H1 (cell line): ENCODE measurements around the gene CFAP61. TPM values are rescaled to one million over a fixed set of nuclear protein-coding genes. Genes with fewer than 3 reads are reported as not detected.

Experiments used
- CTCF ChIA-PET: fragments of 300-600 bp; sonication (Branson Sonifier 250); formaldehyde crosslinking; loops from one replicate; lab custom pipeline; 2021; ENCODE audit not compliant: partially characterized antibody; lab: Charles Lee
- POLR2A ChIA-PET: fragments of 300-600 bp; sonication (Branson Sonifier 250); formaldehyde crosslinking; loops from one replicate; lab custom pipeline; 2021; ENCODE audit warnings: inconsistent platforms; ENCODE audit not compliant: partially characterized antibody; lab: Charles Lee
- DNase-seq, 2 experiments: peaks; one replicate each; pipeline versions ENCODE4 v3.0.0 to v3.0.0-alpha.2; 2010 to 2022; ENCODE audit warnings: low spot score in 2 of 2, low read depth in 1 of 2, mixed read lengths in 1 of 2
- FAIRE-seq: peaks from 2 replicates; lab custom pipeline; 2011; peaks lifted over from hg19 to GRCh38; lab: Jason Lieb, UNC
- H2AFZ ChIP-seq: 2 replicates; pipeline ENCODE4 v1.8.1; 2012; ENCODE audit warnings: low read length, inconsistent platforms
- H2AK5ac ChIP-seq: 2 replicates; pipeline ENCODE4 v1.6.1; 2013; ENCODE audit warnings: low read depth, low read length
- H2BK120ac ChIP-seq: replicated peaks from 2 replicates; pipeline ENCODE3; 2013; ENCODE audit warnings: low read depth, low read length, inconsistent platforms
- H2BK12ac ChIP-seq: 2 replicates; pipeline ENCODE4 v1.6.1; 2013; ENCODE audit warnings: low read depth, low read length
- H2BK15ac ChIP-seq: 2 replicates; pipeline ENCODE4 v1.6.1; 2013; ENCODE audit warnings: low read length
- H2BK20ac ChIP-seq: 2 replicates; pipeline ENCODE4 v1.6.1; 2013; ENCODE audit warnings: low read length
- H2BK5ac ChIP-seq: 2 replicates; pipeline ENCODE4 v1.6.1; 2013; ENCODE audit warnings: low read depth, low read length
- H3K14ac ChIP-seq: 2 replicates; pipeline ENCODE4 v1.6.1; 2013; ENCODE audit warnings: inconsistent platforms; ENCODE audit not compliant: insufficient read length
- H3K18ac ChIP-seq: 2 replicates; pipeline ENCODE4 v1.6.1; 2013; ENCODE audit warnings: low read length; ENCODE audit errors: extremely low read depth
- H3K23ac ChIP-seq: 2 replicates; pipeline ENCODE4 v1.6.1; 2013; ENCODE audit warnings: inconsistent platforms; ENCODE audit not compliant: insufficient read length
- H3K23me2 ChIP-seq: 2 replicates; pipeline ENCODE4 v1.6.1; 2013; ENCODE audit warnings: low read depth, low read length
- H3K27ac ChIP-seq: 2 replicates; pipeline ENCODE4 v1.6.1; 2011; ENCODE audit warnings: low read depth, low read length, inconsistent platforms
- H3K27me3 ChIP-seq, 4 experiments: replicated peaks in 1 of 4; 1 replicate in 1 of 4; 2 replicates in 3 of 4; pipeline versions ENCODE4 v1.6.1 to v1.8.1; 2011 to 2013; ENCODE audit warnings: low read length in 3 of 4, mild to moderate bottlenecking in 3 of 4, inconsistent platforms in 2 of 4, mixed read lengths in 2 of 4, moderate library complexity in 1 of 4; ENCODE audit not compliant: control insufficient read depth in 3 of 4, insufficient read depth in 3 of 4; ENCODE audit errors: extremely low read depth in 1 of 4
- H3K36me3 ChIP-seq, 4 experiments: 2 replicates each; pipeline versions ENCODE4 v1.6.1 to v1.8.1; 2011 to 2013; ENCODE audit warnings: mild to moderate bottlenecking in 4 of 4, low read length in 3 of 4, moderate library complexity in 2 of 4, control low read depth in 1 of 4, inconsistent platforms in 1 of 4; ENCODE audit not compliant: insufficient read depth in 4 of 4, control insufficient read depth in 2 of 4
- H3K4ac ChIP-seq: replicated peaks from 2 replicates; pipeline ENCODE3; 2013; ENCODE audit warnings: low read length, low read depth, mixed read lengths, inconsistent platforms; ENCODE audit not compliant: insufficient read length
- H3K4me1 ChIP-seq, 4 experiments: replicated peaks in 1 of 4; 1 replicate in 1 of 4; 2 replicates in 3 of 4; pipeline versions ENCODE4 v1.6.1 to v1.8.1; 2011 to 2013; ENCODE audit warnings: low read length in 3 of 4, inconsistent platforms in 2 of 4, mixed read lengths in 1 of 4; ENCODE audit not compliant: insufficient read depth in 4 of 4, control insufficient read depth in 3 of 4
- H3K4me2 ChIP-seq, 2 experiments: 2 replicates each; pipeline versions ENCODE4 v1.6.1 to v1.8.1; 2011 to 2013; ENCODE audit warnings: low read depth in 2 of 2, low read length in 2 of 2, control low read depth in 1 of 2, inconsistent platforms in 1 of 2, mild to moderate bottlenecking in 1 of 2; ENCODE audit not compliant: insufficient read depth in 1 of 2
- H3K4me3 ChIP-seq, 4 experiments: fragments of 200-600, 300-600 bp in 1 of 4; sonication (generic), shearing (Covaris generic), sonication (Bioruptor Twin) in 1 of 4; 2 replicates each; pipeline versions ENCODE4 v1.5.1 to v1.8.1; 2011 to 2016; ENCODE audit warnings: low read length in 4 of 4, low read depth in 3 of 4, control low read depth in 2 of 4, inconsistent platforms in 2 of 4, mild to moderate bottlenecking in 2 of 4, mixed read lengths in 1 of 4, moderate library complexity in 1 of 4; ENCODE audit not compliant: insufficient read depth in 2 of 4; ENCODE audit errors: extremely low read depth in 1 of 4
- H3K56ac ChIP-seq: replicated peaks from 2 replicates; pipeline ENCODE3; 2013; ENCODE audit warnings: low read depth, mild to moderate bottlenecking, mixed read lengths, low read length, inconsistent platforms; ENCODE audit not compliant: insufficient read length
- H3K79me1 ChIP-seq: 2 replicates; pipeline ENCODE4 v1.6.1; 2013; ENCODE audit warnings: low read depth, low read length, control low read depth
- H3K79me2 ChIP-seq, 2 experiments: 2 replicates each; pipeline versions ENCODE4 v1.6.1 to v1.8.1; 2012 to 2013; ENCODE audit warnings: low read length in 2 of 2, mild to moderate bottlenecking in 2 of 2, inconsistent platforms in 1 of 2; ENCODE audit not compliant: insufficient read depth in 2 of 2, control insufficient read depth in 1 of 2
- H3K9ac ChIP-seq, 4 experiments: replicated peaks in 1 of 4; 1 replicate in 1 of 4; 2 replicates in 3 of 4; pipeline versions ENCODE4 v1.6.1 to v1.8.1; 2011 to 2013; ENCODE audit warnings: low read depth in 3 of 4, low read length in 3 of 4, control low read depth in 2 of 4, mild to moderate bottlenecking in 2 of 4, moderate library complexity in 2 of 4, inconsistent platforms in 1 of 4; ENCODE audit errors: extremely low read depth in 1 of 4
- H3K9me3 ChIP-seq, 2 experiments: 2 replicates each; pipeline versions ENCODE4 v1.6.1 to v1.8.1; 2012 to 2013; ENCODE audit warnings: mild to moderate bottlenecking in 2 of 2, moderate library complexity in 2 of 2, control low read depth in 1 of 2, inconsistent platforms in 1 of 2, low read depth in 1 of 2, low read length in 1 of 2, mixed read lengths in 1 of 2; ENCODE audit not compliant: insufficient read depth in 2 of 2
- H4K20me1 ChIP-seq, 2 experiments: replicated peaks in 1 of 2; 2 replicates each; pipeline versions ENCODE3 to v1.8.1; 2011 to 2013; ENCODE audit warnings: inconsistent platforms in 2 of 2, low read length in 2 of 2, mild to moderate bottlenecking in 1 of 2; ENCODE audit not compliant: insufficient read depth in 2 of 2, control insufficient read depth in 1 of 2
- H4K5ac ChIP-seq: 2 replicates; pipeline ENCODE4 v1.6.1; 2013; ENCODE audit warnings: low read length, low read depth, mixed read lengths, inconsistent platforms; ENCODE audit not compliant: insufficient read length
- H4K8ac ChIP-seq: 2 replicates; pipeline ENCODE4 v1.8.0; 2013; ENCODE audit warnings: mild to moderate bottlenecking, moderate library complexity, low read length, inconsistent platforms; ENCODE audit not compliant: insufficient read depth; ENCODE audit errors: extremely low read depth
- H4K91ac ChIP-seq: replicated peaks from 2 replicates; pipeline ENCODE3; 2013; ENCODE audit warnings: low read length, mixed read lengths, inconsistent platforms; ENCODE audit not compliant: insufficient read length
- ATF2 ChIP-seq: IDR thresholded peaks from 2 replicates; pipeline ENCODE4 v1.6.1; 2012; ENCODE audit warnings: low read length, inconsistent platforms
- ATF3 ChIP-seq: IDR thresholded peaks from 2 replicates; pipeline ENCODE4 v1.6.1; 2011; ENCODE audit warnings: low read depth, mild to moderate bottlenecking, low read length; ENCODE audit not compliant: insufficient read depth
- RAD21 ChIP-seq, 2 experiments: IDR thresholded peaks in 1 of 2; conservative IDR thresholded peaks in 1 of 2; 2 replicates each; pipeline ENCODE4 v1.6.1; 2011; ENCODE audit warnings: low read depth in 2 of 2, low read length in 2 of 2, improper control_type of control experiment in 1 of 2, inconsistent platforms in 1 of 2, mild to moderate bottlenecking in 1 of 2, moderate library complexity in 1 of 2
- WGBS, 2 experiments: shearing (Covaris generic) in 1 of 2; methylation state at CpG; one replicate each; pipeline versions ENCODE4 v1.1.6 to v1.1.7; 2013 to 2015; ENCODE audit warnings: low lambda C conversion rate in 2 of 2, mixed read lengths in 2 of 2, inconsistent platforms in 1 of 2, low coverage in 1 of 2, missing lambda C conversion rate in 1 of 2; ENCODE audit not compliant: insufficient replicate concordance in 2 of 2, insufficient coverage in 1 of 2, insufficient read length in 1 of 2; ENCODE audit errors: extremely low coverage in 1 of 2, missing lambda C conversion rate in 1 of 2; 5-methylcytosine and 5-hydroxymethylcytosine counted together
- polyA plus RNA-seq, 7 experiments: library from polyadenylated mRNA; depleted of rRNA in 3 of 7; stranded (reverse) in 5 of 7; unstranded in 2 of 7; fragments of >200 nt in 5 of 7; fragments of 200-250 nt in 2 of 7; gene quantifications; 1 replicate in 5 of 7; 2 replicates in 1 of 7; 4 replicates in 1 of 7; pipeline versions ENCODE4 v1.2.1 to v1.2.3, GENCODE V29; 2011 to 2013; ENCODE audit warnings: missing spikeins in 2 of 7, mixed read lengths in 2 of 7
- total RNA-seq: library from RNA; stranded (reverse); fragmentation: NEBNext Ultra II Directional; extraction: Animal tissue kit (Norgen Biotek cat#: 25700); gene quantifications from 2 replicates; pipeline ENCODE4 v1.2.1, GENCODE V29; 2021

Gene CFAP61
- total and polyA plus RNA-seq, 2 of the 8 experiments (the other 6 are each of a cell fraction or from before 2014, with no cell fraction given), result 0.29 to 0.61 TPM

GRCh38 chr20:20359628-20360027 lies 307.3 kb downstream of the CFAP61 start:
- Histone ChIP-seq H2BK20ac (no peak overlapping the region), H3K4me2 (no peak overlapping the region), H2BK5ac (no peak overlapping the region), H3K18ac (no peak overlapping the region), H2BK12ac (no peak overlapping the region), H4K20me1 (peaks cover 0 to 2% of the 10 kb centered on the region in 2 experiments), H3K14ac (no peak overlapping the region), H2AFZ (no peak overlapping the region), H3K4ac (no peak overlapping the region), H3K4me1 (peaks cover 0 to 5% (median 2%) of the 10 kb centered on the region in 4 experiments; a peak in 3 of 7 replicates), H2BK15ac (no peak overlapping the region), H4K5ac (no peak overlapping the region), H3K9me3 (peaks cover 0 to 9% of the 10 kb centered on the region in 2 experiments; a peak in 2 of 4 replicates), H3K27ac (no peak overlapping the region), H2BK120ac (no peak overlapping the region), H3K56ac (no peak overlapping the region), H4K8ac (no peak overlapping the region), H4K91ac (no peak overlapping the region), H3K79me1 (no peaks in the 10 kb centered on the region), H2AK5ac (no peak overlapping the region), H3K36me3 (no peaks in the 10 kb centered on the region), H3K79me2 (no peaks in the 10 kb centered on the region), H3K9ac (no peak overlapping the region), H3K4me3 (no peak overlapping the region), H3K23me2 (peaks cover 14% of the 10 kb centered on the region; the same call in 1 of the 2 replicates), H3K23ac (no peak overlapping the region), H3K27me3 (peaks cover 14 to 43% (median 34%) of the 10 kb centered on the region in 4 experiments)
- POLR2A ChIA-PET, result interaction anchor here (1.0 kb wide), 1 partner anchor 12 kb away, joined by 4 read pairs; no protein-coding TSS in a partner anchor
- DNase-seq (no peak), FAIRE-seq (no peak)
- CTCF ChIA-PET, result interaction anchor here (0.7 to 2.4 kb wide), 10 partner anchors 10 to 201 kb away, joined by 3 to 10 read pairs (median 5); no protein-coding TSS in a partner anchor
- WGBS, 2 experiments, result 89% methylated on average over 6 of the region's 6 CpGs; no CpG with 5 or more reads in 1 of the 2 experiments
- TF ChIP-seq ATF3, result no peak
- TF ChIP-seq ATF2, result no peak
- no peak for TF ChIP-seq RAD21 (IDR thresholded peaks at IDR 0.05 in 1 of 2, conservative IDR thresholded peaks at IDR 0.05 in 1 of 2; ENCODE audit: low read depth in 2 of 2, low read length in 2 of 2)
